Measurements from ENCODE around the gene PDE4B.

Gene PDE4B

DNA sequence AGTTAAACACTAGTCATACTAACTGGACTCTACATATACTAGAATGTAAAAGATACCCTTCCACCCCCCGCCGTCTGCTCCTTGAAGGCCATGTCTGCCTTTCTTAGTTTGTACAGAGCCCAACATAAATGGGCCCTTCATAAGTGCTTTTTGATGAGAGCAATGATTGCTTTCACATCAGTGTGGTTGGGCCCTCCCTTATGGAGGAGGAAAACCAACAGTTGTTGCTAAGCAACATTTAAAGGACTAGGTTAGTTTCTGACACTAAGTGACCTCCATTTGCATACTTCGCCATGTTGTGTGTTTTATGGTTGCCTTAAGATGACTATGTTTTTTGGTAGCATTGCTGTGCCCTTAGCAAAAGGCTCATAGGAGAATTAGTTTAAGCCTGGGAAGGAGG lies 559.2 kb downstream of the PDE4B start:
- peaks cover 0 to 46% (median 5%) of the 10 kb centered on the region in 5 donors for H3K4me1 ChIP-seq (ENCODE audit: control insufficient read depth in 5 of 5, insufficient read depth in 5 of 5, low read length in 5 of 5)
- H3K9me3 ChIP-seq (ENCODE audit: control insufficient read depth in 5 of 5, low read length in 5 of 5): no peaks in the 10 kb centered on the region
- no peaks in the 10 kb centered on the region for H3K27me3 ChIP-seq (ENCODE audit: control insufficient read depth in 5 of 5, insufficient read depth in 4 of 5, low read length in 5 of 5)
- H3K36me3 ChIP-seq (ENCODE audit: control insufficient read depth in 5 of 5, insufficient read depth in 5 of 5, low read length in 5 of 5): peaks cover 0 to 5% (median 0%) of the 10 kb centered on the region in 5 donors
- peak overlapping the region; percentile 54 for H3K27ac ChIP-seq (ENCODE audit: low read depth, low read length)
- no peak overlapping the region for H3K4me3 ChIP-seq (ENCODE audit: low read depth in 1 of 5, low read length in 5 of 5)
- H3K9ac ChIP-seq (ENCODE audit: low read length in 5 of 5): no peak overlapping the region

DNA sequence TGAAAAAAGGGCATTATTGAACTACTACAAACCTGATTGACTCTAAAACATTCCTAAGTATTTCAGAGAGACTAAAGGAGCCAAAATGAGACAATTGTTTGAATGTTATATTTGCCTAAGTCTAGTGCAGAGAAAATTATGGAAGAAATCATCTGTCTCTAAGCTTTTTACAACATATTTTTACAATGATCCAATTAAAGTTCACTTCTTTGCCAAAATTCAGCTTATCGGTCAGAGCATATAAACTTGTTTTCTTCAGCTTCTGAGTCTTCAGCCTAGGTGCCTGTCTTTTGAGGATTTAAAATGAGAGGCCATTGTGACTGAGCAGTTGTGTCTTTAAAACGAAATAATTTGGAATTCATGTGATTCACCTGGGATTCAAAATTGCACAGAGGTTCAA lies 560.1 kb downstream of the PDE4B start:
- Histone ChIP-seq H3K4me3 (ENCODE audit: low read depth in 1 of 5, low read length in 5 of 5) (no peak overlapping the region), H3K9me3 (ENCODE audit: control insufficient read depth in 5 of 5, low read length in 5 of 5) (no peaks in the 10 kb centered on the region), H3K9ac (ENCODE audit: low read length in 5 of 5) (no peak overlapping the region), H3K36me3 (ENCODE audit: control insufficient read depth in 5 of 5, insufficient read depth in 5 of 5, low read length in 5 of 5) (peaks cover 0 to 5% (median 0%) of the 10 kb centered on the region in 5 donors), H3K27me3 (ENCODE audit: control insufficient read depth in 5 of 5, insufficient read depth in 4 of 5, low read length in 5 of 5) (no peaks in the 10 kb centered on the region), H3K27ac (ENCODE audit: low read depth, low read length) (no peak overlapping the region), H3K4me1 (ENCODE audit: control insufficient read depth in 5 of 5, insufficient read depth in 5 of 5, low read length in 5 of 5) (peaks cover 0 to 46% (median 5%) of the 10 kb centered on the region in 5 donors)

DNA sequence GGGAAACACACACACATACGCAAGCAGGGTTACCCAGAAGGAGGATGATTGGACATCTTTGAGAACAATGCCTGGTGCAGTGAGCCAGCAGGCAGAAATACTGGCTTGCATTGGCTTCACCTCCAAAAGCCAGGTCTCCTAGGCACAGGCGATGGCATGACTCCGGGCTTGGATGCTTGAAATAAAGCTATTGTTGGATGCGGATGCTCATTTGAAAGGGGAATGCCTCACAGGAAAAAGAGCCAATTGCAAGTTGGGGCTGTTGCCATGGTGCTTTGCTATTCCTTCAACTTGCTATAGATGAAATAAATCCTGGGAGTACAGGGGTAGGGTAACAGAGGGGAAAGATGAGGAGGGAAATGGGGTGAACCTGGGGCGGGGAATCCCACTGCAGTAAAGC lies 560.6 kb downstream of the PDE4B start:
- Histone ChIP-seq H3K9me3 (ENCODE audit: control insufficient read depth in 5 of 5, low read length in 5 of 5) (no peaks in the 10 kb centered on the region), H3K27me3 (ENCODE audit: control insufficient read depth in 5 of 5, insufficient read depth in 4 of 5, low read length in 5 of 5) (no peaks in the 10 kb centered on the region), H3K27ac (ENCODE audit: low read depth, low read length) (no peak overlapping the region), H3K9ac (ENCODE audit: low read length in 5 of 5) (no peak overlapping the region), H3K4me3 (ENCODE audit: low read depth in 1 of 5, low read length in 5 of 5) (no peak overlapping the region), H3K36me3 (ENCODE audit: control insufficient read depth in 5 of 5, insufficient read depth in 5 of 5, low read length in 5 of 5) (peaks cover 0 to 9% (median 0%) of the 10 kb centered on the region in 5 donors), H3K4me1 (ENCODE audit: control insufficient read depth in 5 of 5, insufficient read depth in 5 of 5, low read length in 5 of 5) (peaks cover 0 to 46% (median 5%) of the 10 kb centered on the region in 5 donors)

DNA sequence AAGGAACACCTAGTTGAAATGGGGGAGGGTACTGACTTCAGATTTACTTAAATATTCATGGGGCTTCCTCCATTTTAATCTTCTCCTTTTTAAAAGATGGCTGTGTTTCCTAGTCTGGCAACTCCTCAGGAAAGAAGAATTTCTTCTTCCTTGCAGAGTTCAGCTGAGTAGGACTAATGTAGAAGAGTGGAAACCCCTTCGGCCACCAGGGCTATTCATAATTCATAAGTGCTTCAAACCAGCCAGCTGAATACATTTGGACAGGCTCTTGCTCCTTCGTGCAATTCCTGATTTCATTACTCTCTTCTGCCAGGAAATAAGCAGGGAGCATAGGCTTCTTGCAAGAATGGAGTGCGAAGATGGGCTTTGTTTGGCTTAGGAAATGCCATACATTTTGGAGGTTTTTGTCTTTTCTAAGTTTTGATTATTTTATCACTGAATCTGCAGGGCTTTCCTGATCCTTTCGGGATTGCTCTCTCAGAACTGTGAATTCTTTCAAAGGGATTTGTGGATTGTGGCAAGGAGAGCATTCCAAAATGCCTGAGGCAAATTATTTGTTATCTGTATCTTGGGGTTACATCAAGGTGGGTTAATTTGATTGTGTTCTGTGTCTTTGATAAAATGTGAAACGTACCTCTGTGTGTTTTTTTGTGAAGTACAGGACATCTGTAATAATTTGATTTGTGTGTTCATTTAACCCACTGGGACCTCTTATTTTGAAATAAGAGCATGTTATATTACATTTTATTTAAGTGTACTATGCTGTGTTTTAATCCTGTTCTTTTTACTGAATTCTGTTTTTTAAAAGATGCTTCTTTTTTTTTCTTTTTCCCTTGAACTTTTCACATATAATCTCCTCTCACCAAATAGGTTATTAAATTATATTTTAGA lies 561.9 kb downstream of the PDE4B start:
- peaks cover 0 to 9% (median 0%) of the 10 kb centered on the region in 5 donors for H3K36me3 ChIP-seq (ENCODE audit: control insufficient read depth in 5 of 5, insufficient read depth in 5 of 5, low read length in 5 of 5)
- H3K27ac ChIP-seq (ENCODE audit: low read depth, low read length): no peak overlapping the region
- H3K27me3 ChIP-seq (ENCODE audit: control insufficient read depth in 5 of 5, insufficient read depth in 4 of 5, low read length in 5 of 5): no peaks in the 10 kb centered on the region
- H3K9ac ChIP-seq (ENCODE audit: low read length in 5 of 5): no peak overlapping the region
- peaks cover 0 to 44% (median 5%) of the 10 kb centered on the region in 5 donors for H3K4me1 ChIP-seq (ENCODE audit: control insufficient read depth in 5 of 5, insufficient read depth in 5 of 5, low read length in 5 of 5)
- no peaks in the 10 kb centered on the region for H3K9me3 ChIP-seq (ENCODE audit: control insufficient read depth in 5 of 5, low read length in 5 of 5)
- H3K4me3 ChIP-seq (ENCODE audit: low read depth in 1 of 5, low read length in 5 of 5): no peak overlapping the region

DNA sequence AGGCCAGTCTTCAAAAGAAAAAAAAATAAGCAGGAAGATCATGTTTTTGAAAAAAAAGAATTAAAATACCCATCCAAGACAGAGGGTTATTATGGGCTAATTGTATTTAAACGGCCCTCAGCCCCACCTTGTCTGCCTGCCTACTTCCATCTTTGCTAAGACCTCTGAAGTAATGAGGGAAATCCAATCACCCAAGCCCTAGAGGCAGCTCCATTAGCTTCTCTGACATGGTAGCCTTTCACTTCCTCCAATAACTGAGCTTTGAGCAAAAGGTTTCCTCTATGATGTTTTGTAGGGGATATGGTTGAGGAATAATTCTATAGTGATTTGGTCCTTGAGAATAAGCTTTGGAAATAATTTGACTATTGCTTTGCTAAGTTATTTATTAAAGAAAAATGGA lies 563.1 kb downstream of the PDE4B start:
- H3K27ac ChIP-seq (ENCODE audit: low read depth, low read length): no peak overlapping the region

DNA sequence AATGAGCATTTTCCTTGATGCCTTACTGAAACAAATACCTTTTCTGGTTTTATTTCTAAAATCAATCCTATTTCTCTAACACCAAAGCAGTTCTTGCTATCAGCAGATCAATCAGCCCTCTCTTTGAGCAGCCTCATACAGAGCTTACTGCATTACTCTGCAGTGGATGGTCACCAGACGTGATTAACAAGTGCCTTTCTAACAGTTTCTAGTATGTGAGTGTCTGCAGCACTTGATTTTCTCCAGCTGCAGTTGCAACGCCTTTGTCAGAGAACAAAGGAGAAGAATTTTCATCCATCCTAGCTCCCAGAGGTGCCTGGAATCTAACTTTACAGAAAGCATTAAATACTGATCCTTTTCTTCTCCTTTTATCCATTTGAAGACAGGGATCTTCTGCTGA lies 563.9 kb downstream of the PDE4B start:
- H3K4me1 ChIP-seq (ENCODE audit: control insufficient read depth in 5 of 5, insufficient read depth in 5 of 5, low read length in 5 of 5): peaks cover 3 to 44% (median 9%) of the 10 kb centered on the region in 5 donors
- H3K4me3 ChIP-seq (ENCODE audit: low read depth in 1 of 5, low read length in 5 of 5): no peak overlapping the region
- no peak overlapping the region for H3K27ac ChIP-seq (ENCODE audit: low read depth, low read length)
- H3K9ac ChIP-seq (ENCODE audit: low read length in 5 of 5): no peak overlapping the region
- H3K27me3 ChIP-seq (ENCODE audit: control insufficient read depth in 5 of 5, insufficient read depth in 4 of 5, low read length in 5 of 5): no peaks in the 10 kb centered on the region
- peaks cover 0 to 10% (median 1%) of the 10 kb centered on the region in 5 donors for H3K36me3 ChIP-seq (ENCODE audit: control insufficient read depth in 5 of 5, insufficient read depth in 5 of 5, low read length in 5 of 5)
- no peaks in the 10 kb centered on the region for H3K9me3 ChIP-seq (ENCODE audit: control insufficient read depth in 5 of 5, low read length in 5 of 5)

More for the DNA sequence above, 563.1 kb downstream of the PDE4B start:
- Histone ChIP-seq H3K4me3 (ENCODE audit: low read depth in 1 of 5, low read length in 5 of 5) (no peak overlapping the region), H3K9ac (ENCODE audit: low read length in 5 of 5) (no peak overlapping the region), H3K9me3 (ENCODE audit: control insufficient read depth in 5 of 5, low read length in 5 of 5) (no peaks in the 10 kb centered on the region), H3K27me3 (ENCODE audit: control insufficient read depth in 5 of 5, insufficient read depth in 4 of 5, low read length in 5 of 5) (no peaks in the 10 kb centered on the region), H3K4me1 (ENCODE audit: control insufficient read depth in 5 of 5, insufficient read depth in 5 of 5, low read length in 5 of 5) (peaks cover 3 to 44% (median 9%) of the 10 kb centered on the region in 5 donors), H3K36me3 (ENCODE audit: control insufficient read depth in 5 of 5, insufficient read depth in 5 of 5, low read length in 5 of 5) (peaks cover 0 to 9% (median 0%) of the 10 kb centered on the region in 5 donors)

DNA sequence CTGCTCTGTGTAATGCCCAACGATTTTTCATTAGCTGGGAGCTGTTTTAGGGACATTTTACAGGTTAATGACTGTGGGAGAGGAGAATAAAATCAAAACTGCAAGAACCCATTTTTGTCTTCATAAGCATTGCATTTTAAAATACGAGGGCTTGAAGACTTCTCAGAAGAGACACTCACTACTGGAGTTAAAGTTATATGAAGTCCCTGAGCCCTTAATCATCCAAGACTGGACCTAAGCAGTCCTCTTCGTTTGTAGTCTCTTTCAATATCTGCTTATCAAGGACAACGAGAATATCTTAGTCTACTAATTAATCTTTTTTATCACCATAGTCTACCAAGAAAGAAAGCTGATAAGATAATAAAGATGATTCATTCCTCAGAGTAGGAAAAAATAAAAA lies 564.3 kb downstream of the PDE4B start:
- Histone ChIP-seq H3K27ac (ENCODE audit: low read depth, low read length) (no peak overlapping the region), H3K27me3 (ENCODE audit: control insufficient read depth in 5 of 5, insufficient read depth in 4 of 5, low read length in 5 of 5) (no peaks in the 10 kb centered on the region), H3K9me3 (ENCODE audit: control insufficient read depth in 5 of 5, low read length in 5 of 5) (no peaks in the 10 kb centered on the region), H3K4me1 (ENCODE audit: control insufficient read depth in 5 of 5, insufficient read depth in 5 of 5, low read length in 5 of 5) (peaks cover 2 to 42% (median 9%) of the 10 kb centered on the region in 5 donors), H3K4me3 (ENCODE audit: low read depth in 1 of 5, low read length in 5 of 5) (no peak overlapping the region), H3K9ac (ENCODE audit: low read length in 5 of 5) (no peak overlapping the region), H3K36me3 (ENCODE audit: control insufficient read depth in 5 of 5, insufficient read depth in 5 of 5, low read length in 5 of 5) (peaks cover 0 to 14% (median 5%) of the 10 kb centered on the region in 5 donors)

DNA sequence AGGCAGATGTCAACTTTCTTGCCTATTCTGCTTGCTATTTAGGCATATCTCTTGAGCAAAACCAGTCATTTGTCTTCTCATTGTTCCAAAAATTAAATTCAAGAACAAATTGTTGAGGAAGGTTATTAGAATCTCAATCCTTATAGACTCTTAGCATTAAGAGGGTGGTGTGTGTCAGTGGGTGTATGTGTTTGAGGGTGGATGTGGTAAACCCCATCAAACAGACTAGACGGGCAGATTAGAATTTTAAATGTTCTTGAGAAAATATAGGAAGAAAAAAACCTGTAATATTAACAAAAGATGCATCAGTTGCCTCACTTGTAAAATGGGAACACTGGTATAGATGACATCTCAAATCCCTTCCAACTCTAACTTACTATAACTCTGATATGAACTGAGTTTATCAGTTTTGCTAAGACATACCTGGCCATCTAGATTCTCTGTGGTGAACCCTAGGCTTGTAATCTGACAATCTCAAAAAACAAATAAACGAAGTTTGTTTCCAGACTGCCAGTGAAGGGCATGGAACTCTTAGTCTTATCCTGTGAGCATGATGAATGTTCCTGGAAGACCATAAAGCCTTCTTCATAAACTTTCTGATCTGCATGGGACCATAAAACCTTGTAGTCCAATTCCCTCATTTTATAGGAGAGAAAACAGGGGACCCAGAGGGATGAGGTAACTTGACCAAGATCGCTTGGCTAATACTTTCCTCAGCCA lies 564.9 kb downstream of the PDE4B start:
- Histone ChIP-seq H3K36me3 (ENCODE audit: control insufficient read depth in 5 of 5, insufficient read depth in 5 of 5, low read length in 5 of 5) (peaks cover 3 to 20% (median 11%) of the 10 kb centered on the region in 5 donors), H3K4me1 (ENCODE audit: control insufficient read depth in 5 of 5, insufficient read depth in 5 of 5, low read length in 5 of 5) (peaks cover 2 to 36% (median 9%) of the 10 kb centered on the region in 5 donors), H3K4me3 (ENCODE audit: low read depth in 1 of 5, low read length in 5 of 5) (no peak overlapping the region), H3K27me3 (ENCODE audit: control insufficient read depth in 5 of 5, insufficient read depth in 4 of 5, low read length in 5 of 5) (no peaks in the 10 kb centered on the region), H3K9ac (ENCODE audit: low read length in 5 of 5) (no peak overlapping the region), H3K27ac (ENCODE audit: low read depth, low read length) (no peak overlapping the region), H3K9me3 (ENCODE audit: control insufficient read depth in 5 of 5, low read length in 5 of 5) (no peaks in the 10 kb centered on the region)

DNA sequence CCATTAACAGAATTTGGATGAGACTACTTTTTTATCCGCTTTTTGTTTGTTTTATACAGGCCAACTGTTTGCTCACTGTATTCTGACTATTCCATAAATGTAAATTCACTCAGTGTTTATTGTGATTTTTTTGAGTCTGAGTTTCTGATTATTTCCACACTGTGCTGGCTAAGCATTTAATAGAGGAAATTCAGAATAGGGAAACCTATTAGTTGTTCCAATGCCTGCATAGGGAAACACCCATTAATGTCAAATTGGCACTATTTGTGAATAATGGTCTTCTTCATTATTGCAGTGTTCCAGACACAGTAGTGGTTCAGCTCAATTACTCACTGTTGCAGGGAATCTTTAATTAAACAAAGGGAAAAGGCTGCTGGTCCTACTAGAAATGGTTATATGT lies 566.6 kb downstream of the PDE4B start:
- H3K27me3 ChIP-seq (ENCODE audit: control insufficient read depth in 5 of 5, insufficient read depth in 4 of 5, low read length in 5 of 5): no peaks in the 10 kb centered on the region
- no peak overlapping the region for H3K9ac ChIP-seq (ENCODE audit: low read length in 5 of 5)
- peaks cover 5 to 32% (median 16%) of the 10 kb centered on the region in 5 donors for H3K36me3 ChIP-seq (ENCODE audit: control insufficient read depth in 5 of 5, insufficient read depth in 5 of 5, low read length in 5 of 5)
- H3K4me3 ChIP-seq (ENCODE audit: low read depth in 1 of 5, low read length in 5 of 5): no peak overlapping the region
- H3K4me1 ChIP-seq (ENCODE audit: control insufficient read depth in 5 of 5, insufficient read depth in 5 of 5, low read length in 5 of 5): peaks cover 2 to 21% (median 9%) of the 10 kb centered on the region in 5 donors
- no peaks in the 10 kb centered on the region for H3K9me3 ChIP-seq (ENCODE audit: control insufficient read depth in 5 of 5, low read length in 5 of 5)
- H3K27ac ChIP-seq (ENCODE audit: low read depth, low read length): no peak overlapping the region

DNA sequence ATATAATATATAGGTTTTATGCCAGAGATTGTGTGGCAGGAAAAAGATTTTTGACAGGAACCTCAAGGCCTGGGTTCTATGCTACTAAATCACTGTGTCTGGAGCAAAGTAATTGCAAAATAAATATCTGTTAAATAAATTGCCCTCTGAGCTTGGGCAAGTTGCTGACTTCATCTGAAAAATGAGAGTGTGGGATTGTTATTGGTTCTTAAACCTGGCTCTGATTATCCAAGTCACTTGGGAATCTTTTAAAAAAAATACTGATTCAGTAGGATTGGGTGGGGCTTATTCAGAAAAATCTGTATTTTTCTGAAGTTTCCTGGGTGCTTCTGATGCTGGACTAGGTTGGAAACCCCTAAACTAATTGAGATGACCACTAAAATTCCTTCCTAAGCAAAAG lies 567.1 kb downstream of the PDE4B start:
- Histone ChIP-seq H3K36me3 (ENCODE audit: control insufficient read depth in 5 of 5, insufficient read depth in 5 of 5, low read length in 5 of 5) (peaks cover 5 to 37% (median 17%) of the 10 kb centered on the region in 5 donors), H3K4me3 (ENCODE audit: low read depth in 1 of 5, low read length in 5 of 5) (no peak overlapping the region), H3K9me3 (ENCODE audit: control insufficient read depth in 5 of 5, low read length in 5 of 5) (no peaks in the 10 kb centered on the region), H3K27me3 (ENCODE audit: control insufficient read depth in 5 of 5, insufficient read depth in 4 of 5, low read length in 5 of 5) (no peaks in the 10 kb centered on the region), H3K4me1 (ENCODE audit: control insufficient read depth in 5 of 5, insufficient read depth in 5 of 5, low read length in 5 of 5) (peaks cover 2 to 16% (median 9%) of the 10 kb centered on the region in 5 donors), H3K27ac (ENCODE audit: low read depth, low read length) (no peak overlapping the region), H3K9ac (ENCODE audit: low read length in 5 of 5) (no peak overlapping the region)
